HepG2 (cell line): ENCODE measurements around the gene RASD1. TPM values are rescaled to one million over a fixed set of nuclear protein-coding genes. Genes with fewer than 3 reads are reported as not detected.

Experiments used
- FOSL1 ChIP-seq: sonication (generic); formaldehyde crosslinking; IDR thresholded peaks from 2 replicates; pipeline ENCODE4 v1.9.0; 2021; ENCODE audit warnings: missing genetic modification reagents, borderline replicate concordance
- KLF15 ChIP-seq: sonication (generic); formaldehyde crosslinking; IDR thresholded peaks from 2 replicates; pipeline ENCODE4 v1.8.1; 2023; ENCODE audit warnings: borderline replicate concordance, mild to moderate bottlenecking, inconsistent platforms, missing genetic modification reagents, mixed read lengths
- NAIF1 ChIP-seq: sonication (generic); formaldehyde crosslinking; IDR thresholded peaks from 2 replicates; pipeline ENCODE4 v1.5.0; 2020; ENCODE audit warnings: mild to moderate bottlenecking, missing genetic modification reagents, borderline replicate concordance
- PPARG ChIP-seq: conservative IDR thresholded peaks from 2 replicates; pipeline ENCODE4 v1.6.1; 2016; ENCODE audit warnings: missing biosample characterization, missing genetic modification reagents
- SMYD3 ChIP-seq: sonication (generic); formaldehyde crosslinking; IDR thresholded peaks from 2 replicates; pipeline ENCODE4 v1.8.1; 2023; ENCODE audit warnings: mild to moderate bottlenecking, missing genetic modification reagents
- ZBTB1 ChIP-seq: sonication (generic); formaldehyde crosslinking; IDR thresholded peaks from 2 replicates; pipeline ENCODE4 v1.4.0; 2020; ENCODE audit warnings: missing genetic modification reagents, borderline replicate concordance
- ZFP36 ChIP-seq: fragments of 150-350 bp; IDR thresholded peaks from 2 replicates; pipeline ENCODE4 v1.6.1; 2018; ENCODE audit warnings: borderline replicate concordance, low read length, low read depth; ENCODE audit not compliant: partially characterized antibody
- ZKSCAN1 ChIP-seq: fragments of 150-350 bp; IDR thresholded peaks from 2 replicates; pipeline ENCODE4 v1.6.1; 2014; ENCODE audit warnings: low read length
- ZNF672 ChIP-seq: sonication (generic); formaldehyde crosslinking; IDR thresholded peaks from 2 replicates; pipeline ENCODE4 v1.8.1; 2022; ENCODE audit warnings: missing genetic modification reagents
- ZZZ3 ChIP-seq: sonication (generic); formaldehyde crosslinking; IDR thresholded peaks from 2 replicates; pipeline ENCODE4 v1.4.0; 2020; ENCODE audit warnings: missing genetic modification reagents, mild to moderate bottlenecking, borderline replicate concordance
- polyA plus RNA-seq, 8 experiments: library from polyadenylated mRNA; depleted of rRNA in 3 of 8; stranded (reverse) in 7 of 8; unstranded in 1 of 8; fragments of >200 nt; fragmentation: Illumina TruSeq in 4 of 8; extraction: Trizol in 4 of 8; gene quantifications; 2 replicates each; pipeline versions ENCODE4 v1.2.1 to v1.2.3, GENCODE V29; 2011 to 2016; ENCODE audit warnings: low read depth in 4 of 8, missing spikeins in 1 of 8, mixed read lengths in 1 of 8; ENCODE audit not compliant: insufficient read depth in 1 of 8
- total RNA-seq, 5 experiments: library from RNA; depleted of rRNA; stranded (reverse); fragments of >200 nt; fragmentation: Illumina TruSeq; extraction: Trizol; gene quantifications; 2 replicates each; pipeline ENCODE4 v1.2.3, GENCODE V29; 2016; ENCODE audit warnings: low read depth in 1 of 5
- TF ChIP-seq, protein P1 (sequence below): sonication (generic); formaldehyde crosslinking; IDR thresholded peaks from 2 replicates; pipeline ENCODE4 v1.4.0; 2020; ENCODE audit warnings: mild to moderate bottlenecking, missing genetic modification reagents
- TF ChIP-seq, protein P2 (sequence below): sonication (generic); formaldehyde crosslinking; IDR thresholded peaks from 2 replicates; pipeline ENCODE4 v1.5.0; 2020; ENCODE audit warnings: mild to moderate bottlenecking, missing genetic modification reagents, borderline replicate concordance
- TF ChIP-seq, protein P3 (sequence below), 2 experiments: sonication (generic) in 1 of 2; formaldehyde crosslinking in 1 of 2; IDR thresholded peaks; 2 replicates each; pipeline versions ENCODE4 v1.4.0 to v1.6.1; 2018 to 2020; ENCODE audit warnings: missing genetic modification reagents in 2 of 2, borderline replicate concordance in 1 of 2, low read depth in 1 of 2, mild to moderate bottlenecking in 1 of 2, missing biosample characterization in 1 of 2
- TF ChIP-seq, protein P4 (sequence below): sonication (generic); formaldehyde crosslinking; IDR thresholded peaks from 2 replicates; pipeline ENCODE4 v1.5.0; 2020; ENCODE audit warnings: missing genetic modification reagents
- TF ChIP-seq, protein P5 (sequence below): sonication (generic); formaldehyde crosslinking; IDR thresholded peaks from 2 replicates; pipeline ENCODE4 v1.5.1; 2020; ENCODE audit warnings: missing genetic modification reagents, mild to moderate bottlenecking, borderline replicate concordance

The RASD1 gene
- total and polyA plus RNA-seq, 2 of the 13 experiments (the other 11 are each of a cell fraction or from before 2014, with no cell fraction given): 1.6 to 4.2 TPM

DNA sequence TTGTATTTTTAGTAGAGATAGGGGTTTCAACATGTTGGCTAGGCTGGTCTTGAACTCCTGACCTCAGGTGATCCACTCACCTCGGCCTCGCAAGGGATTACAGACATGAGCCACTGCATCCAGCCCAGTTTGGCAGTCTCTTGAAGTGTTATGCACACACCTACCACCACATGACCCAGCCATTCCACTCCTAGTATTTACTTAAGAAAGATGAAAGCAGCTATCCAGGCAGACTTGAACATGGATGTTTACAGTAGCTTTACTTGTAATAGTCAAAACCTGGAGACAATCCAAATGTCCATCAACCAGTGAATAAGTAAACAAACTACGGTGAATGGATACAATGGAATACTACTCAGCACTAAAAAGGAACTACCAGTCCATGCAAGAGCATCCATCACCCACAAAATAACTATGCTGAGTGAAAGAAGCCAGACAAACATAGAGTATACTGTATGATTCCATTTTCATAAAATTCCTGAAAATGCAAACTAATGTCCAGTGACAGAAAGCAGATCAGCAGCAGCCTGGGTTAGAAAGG is 37.8 kb upstream of the RASD1 start (continued):
- TF ChIP-seq, protein P1, sequence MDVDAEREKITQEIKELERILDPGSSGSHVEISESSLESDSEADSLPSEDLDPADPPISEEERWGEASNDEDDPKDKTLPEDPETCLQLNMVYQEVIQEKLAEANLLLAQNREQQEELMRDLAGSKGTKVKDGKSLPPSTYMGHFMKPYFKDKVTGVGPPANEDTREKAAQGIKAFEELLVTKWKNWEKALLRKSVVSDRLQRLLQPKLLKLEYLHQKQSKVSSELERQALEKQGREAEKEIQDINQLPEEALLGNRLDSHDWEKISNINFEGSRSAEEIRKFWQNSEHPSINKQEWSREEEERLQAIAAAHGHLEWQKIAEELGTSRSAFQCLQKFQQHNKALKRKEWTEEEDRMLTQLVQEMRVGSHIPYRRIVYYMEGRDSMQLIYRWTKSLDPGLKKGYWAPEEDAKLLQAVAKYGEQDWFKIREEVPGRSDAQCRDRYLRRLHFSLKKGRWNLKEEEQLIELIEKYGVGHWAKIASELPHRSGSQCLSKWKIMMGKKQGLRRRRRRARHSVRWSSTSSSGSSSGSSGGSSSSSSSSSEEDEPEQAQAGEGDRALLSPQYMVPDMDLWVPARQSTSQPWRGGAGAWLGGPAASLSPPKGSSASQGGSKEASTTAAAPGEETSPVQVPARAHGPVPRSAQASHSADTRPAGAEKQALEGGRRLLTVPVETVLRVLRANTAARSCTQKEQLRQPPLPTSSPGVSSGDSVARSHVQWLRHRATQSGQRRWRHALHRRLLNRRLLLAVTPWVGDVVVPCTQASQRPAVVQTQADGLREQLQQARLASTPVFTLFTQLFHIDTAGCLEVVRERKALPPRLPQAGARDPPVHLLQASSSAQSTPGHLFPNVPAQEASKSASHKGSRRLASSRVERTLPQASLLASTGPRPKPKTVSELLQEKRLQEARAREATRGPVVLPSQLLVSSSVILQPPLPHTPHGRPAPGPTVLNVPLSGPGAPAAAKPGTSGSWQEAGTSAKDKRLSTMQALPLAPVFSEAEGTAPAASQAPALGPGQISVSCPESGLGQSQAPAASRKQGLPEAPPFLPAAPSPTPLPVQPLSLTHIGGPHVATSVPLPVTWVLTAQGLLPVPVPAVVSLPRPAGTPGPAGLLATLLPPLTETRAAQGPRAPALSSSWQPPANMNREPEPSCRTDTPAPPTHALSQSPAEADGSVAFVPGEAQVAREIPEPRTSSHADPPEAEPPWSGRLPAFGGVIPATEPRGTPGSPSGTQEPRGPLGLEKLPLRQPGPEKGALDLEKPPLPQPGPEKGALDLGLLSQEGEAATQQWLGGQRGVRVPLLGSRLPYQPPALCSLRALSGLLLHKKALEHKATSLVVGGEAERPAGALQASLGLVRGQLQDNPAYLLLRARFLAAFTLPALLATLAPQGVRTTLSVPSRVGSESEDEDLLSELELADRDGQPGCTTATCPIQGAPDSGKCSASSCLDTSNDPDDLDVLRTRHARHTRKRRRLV (CRISPR knock-in tag): no peak; the same call in 1 of the 2 replicates
- TF ChIP-seq FOSL1 (CRISPR knock-in tag) (no peak), ZNF672 (CRISPR knock-in tag) (no peak), NAIF1 (CRISPR knock-in tag) (no peak), ZFP36 (peak; percentile 48), ZZZ3 (CRISPR knock-in tag) (no peak), PPARG (CRISPR knock-in tag) (peak; percentile 85), SMYD3 (peak; percentile 57; the same call in 1 of the 2 replicates), KLF15 (CRISPR knock-in tag) (no peak; the same call in 1 of the 2 replicates), ZKSCAN1 (peak; percentile 39; the same call in 1 of the 2 replicates), ZBTB1 (no peak)
- TF ChIP-seq, protein P2, sequence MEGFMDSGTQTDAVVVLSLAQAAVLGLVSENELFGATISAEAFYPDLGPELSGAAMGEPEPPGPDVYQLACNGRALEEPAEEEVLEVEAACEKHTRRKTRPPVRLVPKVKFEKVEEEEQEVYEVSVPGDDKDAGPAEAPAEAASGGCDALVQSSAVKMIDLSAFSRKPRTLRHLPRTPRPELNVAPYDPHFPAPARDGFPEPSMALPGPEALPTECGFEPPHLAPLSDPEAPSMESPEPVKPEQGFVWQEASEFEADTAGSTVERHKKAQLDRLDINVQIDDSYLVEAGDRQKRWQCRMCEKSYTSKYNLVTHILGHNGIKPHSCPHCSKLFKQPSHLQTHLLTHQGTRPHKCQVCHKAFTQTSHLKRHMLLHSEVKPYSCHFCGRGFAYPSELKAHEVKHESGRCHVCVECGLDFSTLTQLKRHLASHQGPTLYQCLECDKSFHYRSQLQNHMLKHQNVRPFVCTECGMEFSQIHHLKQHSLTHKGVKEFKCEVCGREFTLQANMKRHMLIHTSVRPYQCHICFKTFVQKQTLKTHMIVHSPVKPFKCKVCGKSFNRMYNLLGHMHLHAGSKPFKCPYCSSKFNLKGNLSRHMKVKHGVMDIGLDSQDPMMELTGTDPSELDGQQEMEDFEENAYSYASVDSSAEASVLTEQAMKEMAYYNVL (CRISPR knock-in tag): peak; percentile 95
- TF ChIP-seq, protein P3, sequence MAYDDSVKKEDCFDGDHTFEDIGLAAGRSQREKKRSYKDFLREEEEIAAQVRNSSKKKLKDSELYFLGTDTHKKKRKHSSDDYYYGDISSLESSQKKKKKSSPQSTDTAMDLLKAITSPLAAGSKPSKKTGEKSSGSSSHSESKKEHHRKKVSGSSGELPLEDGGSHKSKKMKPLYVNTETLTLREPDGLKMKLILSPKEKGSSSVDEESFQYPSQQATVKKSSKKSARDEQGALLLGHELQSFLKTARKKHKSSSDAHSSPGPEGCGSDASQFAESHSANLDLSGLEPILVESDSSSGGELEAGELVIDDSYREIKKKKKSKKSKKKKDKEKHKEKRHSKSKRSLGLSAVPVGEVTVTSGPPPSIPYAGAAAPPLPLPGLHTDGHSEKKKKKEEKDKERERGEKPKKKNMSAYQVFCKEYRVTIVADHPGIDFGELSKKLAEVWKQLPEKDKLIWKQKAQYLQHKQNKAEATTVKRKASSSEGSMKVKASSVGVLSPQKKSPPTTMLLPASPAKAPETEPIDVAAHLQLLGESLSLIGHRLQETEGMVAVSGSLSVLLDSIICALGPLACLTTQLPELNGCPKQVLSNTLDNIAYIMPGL (CRISPR knock-in tag; IDR thresholded peaks at IDR 0.05; ENCODE audit: borderline replicate concordance in 1 of 2, low read depth in 1 of 2): 0 out of 4 replicates have a peak, but pooled peaks have one; percentile 29 to 53
- TF ChIP-seq, protein P4, sequence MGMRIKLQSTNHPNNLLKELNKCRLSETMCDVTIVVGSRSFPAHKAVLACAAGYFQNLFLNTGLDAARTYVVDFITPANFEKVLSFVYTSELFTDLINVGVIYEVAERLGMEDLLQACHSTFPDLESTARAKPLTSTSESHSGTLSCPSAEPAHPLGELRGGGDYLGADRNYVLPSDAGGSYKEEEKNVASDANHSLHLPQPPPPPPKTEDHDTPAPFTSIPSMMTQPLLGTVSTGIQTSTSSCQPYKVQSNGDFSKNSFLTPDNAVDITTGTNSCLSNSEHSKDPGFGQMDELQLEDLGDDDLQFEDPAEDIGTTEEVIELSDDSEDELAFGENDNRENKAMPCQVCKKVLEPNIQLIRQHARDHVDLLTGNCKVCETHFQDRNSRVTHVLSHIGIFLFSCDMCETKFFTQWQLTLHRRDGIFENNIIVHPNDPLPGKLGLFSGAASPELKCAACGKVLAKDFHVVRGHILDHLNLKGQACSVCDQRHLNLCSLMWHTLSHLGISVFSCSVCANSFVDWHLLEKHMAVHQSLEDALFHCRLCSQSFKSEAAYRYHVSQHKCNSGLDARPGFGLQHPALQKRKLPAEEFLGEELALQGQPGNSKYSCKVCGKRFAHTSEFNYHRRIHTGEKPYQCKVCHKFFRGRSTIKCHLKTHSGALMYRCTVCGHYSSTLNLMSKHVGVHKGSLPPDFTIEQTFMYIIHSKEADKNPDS (CRISPR knock-in tag): 0 out of 2 replicates have a peak, but pooled peaks have one; percentile 70
- TF ChIP-seq, protein P5, sequence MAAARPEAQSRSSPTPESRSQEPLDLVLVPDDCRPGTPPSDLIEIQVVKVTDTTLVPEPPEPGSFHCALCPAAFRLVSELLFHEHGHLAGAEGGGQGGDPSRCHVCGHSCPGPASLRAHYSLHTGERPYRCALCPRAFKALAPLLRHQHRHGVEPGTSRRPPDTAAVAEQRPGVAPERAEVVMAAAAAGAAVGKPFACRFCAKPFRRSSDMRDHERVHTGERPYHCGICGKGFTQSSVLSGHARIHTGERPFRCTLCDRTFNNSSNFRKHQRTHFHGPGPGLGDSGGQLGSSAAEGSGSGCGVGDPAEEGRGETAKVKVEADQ (CRISPR knock-in tag): peak; percentile 30; the same call in 1 of the 2 replicates
